CD14-positive monocyte (primary cell): ENCODE results near the gene SPSB1. TPM values are rescaled to one million over a fixed set of nuclear protein-coding genes. Genes with fewer than 3 reads are reported as not detected.

ENCODE experiments used
- DNase-seq, 3 donors: peaks; one replicate each; pipeline ENCODE4 v3.0.0-alpha.2; 2011 to 2022
- H2AFZ ChIP-seq: 2 replicates; pipeline ENCODE4 v1.6.0; 2012; ENCODE audit warnings: mild to moderate bottlenecking, low read depth, low read length, inconsistent platforms; ENCODE audit not compliant: insufficient read depth, poor library complexity, severe bottlenecking
- H3K27ac ChIP-seq, 2 donors: 1 replicate in 1 of 2; 2 replicates in 1 of 2; pipeline ENCODE4 v1.5.1; 2012 to 2013; ENCODE audit warnings: low read length in 2 of 2, control low read depth in 1 of 2, inconsistent platforms in 1 of 2, low read depth in 1 of 2, mild to moderate bottlenecking in 1 of 2
- H3K27me3 ChIP-seq, 2 donors: one replicate each; pipeline versions ENCODE4 v1.6.0 to v1.6.1; 2011 to 2013; ENCODE audit warnings: low read length in 2 of 2; ENCODE audit not compliant: control insufficient read depth in 2 of 2, insufficient read depth in 2 of 2
- H3K36me3 ChIP-seq, 2 donors: replicated peaks in 1 of 2; 1 replicate in 1 of 2; 2 replicates in 1 of 2; pipeline versions ENCODE4 v1.5.1 to v1.6.1; 2012 to 2013; ENCODE audit warnings: low read length in 2 of 2, control low read depth in 1 of 2, inconsistent platforms in 1 of 2, mild to moderate bottlenecking in 1 of 2; ENCODE audit not compliant: insufficient read depth in 2 of 2, control insufficient read depth in 1 of 2
- H3K4me1 ChIP-seq, 2 donors: 1 replicate in 1 of 2; 2 replicates in 1 of 2; pipeline versions ENCODE4 v1.5.1 to v1.6.1; 2012 to 2013; ENCODE audit warnings: low read length in 2 of 2, control low read depth in 1 of 2, inconsistent platforms in 1 of 2, mild to moderate bottlenecking in 1 of 2, moderate library complexity in 1 of 2; ENCODE audit not compliant: insufficient read depth in 2 of 2, control insufficient read depth in 1 of 2
- H3K4me2 ChIP-seq: replicated peaks from 2 replicates; pipeline ENCODE3; 2012; ENCODE audit warnings: low read length, moderate library complexity, mild to moderate bottlenecking; ENCODE audit not compliant: poor library complexity, severe bottlenecking; ENCODE audit errors: extremely low read depth
- H3K4me3 ChIP-seq, 3 experiments: fragments of 200-600 bp in 1 of 3; sonication (generic) in 1 of 3; replicated peaks in 1 of 3; 1 replicate in 2 of 3; 2 replicates in 1 of 3; pipeline ENCODE4 v1.5.1; 2011 to 2013; ENCODE audit warnings: low read length in 3 of 3, mild to moderate bottlenecking in 3 of 3, control low read depth in 2 of 3, low read depth in 2 of 3, inconsistent platforms in 1 of 3, moderate library complexity in 1 of 3
- H3K79me2 ChIP-seq: 2 replicates; pipeline ENCODE4 v1.6.0; 2012; ENCODE audit warnings: mild to moderate bottlenecking, control low read depth, inconsistent platforms, low read length, moderate library complexity; ENCODE audit not compliant: insufficient read depth
- H3K9ac ChIP-seq: 2 replicates; pipeline ENCODE4 v1.6.0; 2017; ENCODE audit warnings: low read length, mild to moderate bottlenecking; ENCODE audit not compliant: insufficient read depth, poor library complexity, severe bottlenecking
- H3K9me3 ChIP-seq, 2 donors: replicated peaks in 1 of 2; 1 replicate in 1 of 2; 2 replicates in 1 of 2; pipeline versions ENCODE4 v1.5.1 to v1.6.1; 2012 to 2013; ENCODE audit warnings: low read length in 2 of 2, control low read depth in 1 of 2; ENCODE audit not compliant: control insufficient read depth in 1 of 2, insufficient read depth in 1 of 2
- H4K20me1 ChIP-seq: 2 replicates; pipeline ENCODE4 v1.6.0; 2012; ENCODE audit warnings: mild to moderate bottlenecking, low read length, control low read depth, moderate library complexity; ENCODE audit not compliant: insufficient read depth
- H3K27ac Mint-ChIP-seq, 7 donors: one replicate each; pipeline ENCODE4 v1.8.0; 2020; ENCODE audit warnings: mild to moderate bottlenecking in 7 of 7, mixed read lengths in 7 of 7, moderate library complexity in 6 of 7, inconsistent platforms in 2 of 7
- H3K27me3 Mint-ChIP-seq, 3 donors: one replicate each; pipeline ENCODE4 v1.8.0; 2021 to 2022; ENCODE audit warnings: low read depth in 3 of 3, mild to moderate bottlenecking in 3 of 3, mixed read lengths in 3 of 3, moderate library complexity in 3 of 3, inconsistent platforms in 1 of 3
- H3K36me3 Mint-ChIP-seq, 2 donors: one replicate each; pipeline ENCODE4 v1.8.0; 2020; ENCODE audit warnings: mixed read lengths in 2 of 2, inconsistent platforms in 1 of 2, mild to moderate bottlenecking in 1 of 2
- H3K4me1 Mint-ChIP-seq: one replicate; pipeline ENCODE4 v1.8.0; 2020; ENCODE audit warnings: mild to moderate bottlenecking, mixed read lengths
- H3K4me3 Mint-ChIP-seq, 2 donors: one replicate each; pipeline ENCODE4 v1.8.0; 2020; ENCODE audit warnings: mild to moderate bottlenecking in 2 of 2, mixed read lengths in 2 of 2, moderate library complexity in 1 of 2
- H3K9me3 Mint-ChIP-seq, 7 donors: one replicate each; pipeline ENCODE4 v1.8.0; 2020 to 2022; ENCODE audit warnings: mixed read lengths in 7 of 7, mild to moderate bottlenecking in 6 of 7, moderate library complexity in 6 of 7, inconsistent platforms in 2 of 7
- CTCF ChIP-seq: fragments of 200-600 bp; IDR thresholded peaks from one replicate; pipeline ENCODE4 v1.8.0; 2022; ENCODE audit warnings: antibody characterized with exemption, mild to moderate bottlenecking
- WGBS: methylation state at CpG from one replicate; pipeline ENCODE4 v1.1.5; 2013; ENCODE audit warnings: missing lambda C conversion rate; ENCODE audit not compliant: insufficient coverage; 5-methylcytosine and 5-hydroxymethylcytosine counted together
- intact Hi-C, 2 donors: fragments of 100-400 bp; cut with micrococcal nuclease; formaldehyde crosslinking; loops; one replicate each; pipeline versions ENCODE4 v1.15.0 to v1.15.1; 2023
- polyA plus RNA-seq, 3 donors: library from polyadenylated mRNA; depleted of rRNA in 1 of 3; unstranded in 2 of 3; stranded (reverse) in 1 of 3; fragments of 300-500 nt in 2 of 3; fragments of >200 nt in 1 of 3; fragmentation: Illumina TruSeq in 2 of 3; gene quantifications; 1 replicate in 2 of 3; 2 replicates in 1 of 3; pipeline ENCODE4 v1.2.3, GENCODE V29; 2012 to 2021

The SPSB1 gene
- polyA plus RNA-seq, 3 donors = 0.15 to 1.2 (median 0.29) TPM

DNA sequence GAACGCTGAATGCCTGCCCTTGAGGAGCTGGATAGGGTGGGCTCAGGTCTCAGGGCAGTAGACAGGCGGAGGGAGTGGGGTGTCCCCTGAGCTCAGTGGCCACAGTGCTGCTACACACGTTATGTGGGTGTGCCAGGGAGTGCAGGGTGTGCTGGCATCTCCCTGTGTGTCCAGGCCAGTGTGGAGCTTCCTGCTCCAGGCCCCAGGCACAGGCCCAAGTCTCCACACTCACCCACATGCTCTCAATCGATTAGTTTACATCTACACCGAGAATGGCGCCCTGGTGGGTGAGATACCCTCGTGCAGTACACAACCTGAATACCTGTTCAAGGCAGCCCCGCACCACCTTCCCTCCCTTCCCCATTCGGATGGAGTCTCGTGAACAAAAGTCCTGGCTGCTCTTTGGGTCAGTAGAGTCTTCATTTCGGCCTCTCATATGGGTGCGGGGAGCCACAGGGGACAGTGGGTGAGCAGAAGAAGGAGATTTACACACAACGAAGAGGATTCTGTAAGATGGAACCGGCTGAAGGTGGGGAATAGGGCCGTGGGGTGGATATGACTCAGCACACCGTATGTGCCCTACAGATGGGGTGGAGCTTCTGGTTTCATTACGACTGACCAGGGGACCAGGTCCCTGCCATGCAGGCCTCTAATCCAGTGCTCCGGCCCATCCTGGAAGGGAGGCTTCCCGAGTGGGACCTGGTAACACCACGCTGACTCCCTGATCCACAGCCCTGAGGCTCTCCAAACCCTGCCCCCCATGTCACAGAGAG lies 93.3 kb downstream of the SPSB1 start:
- Histone ChIP-seq H3K27ac (no peak overlapping the region), H3K36me3 (no peaks in the 10 kb centered on the region), H4K20me1 (no peaks in the 10 kb centered on the region), H3K9ac (no peak overlapping the region), H3K27me3 (no peaks in the 10 kb centered on the region), H2AFZ (no peak overlapping the region), H3K4me3 (no peak overlapping the region), H3K4me1 (no peaks in the 10 kb centered on the region), H3K79me2 (no peaks in the 10 kb centered on the region), H3K4me2 (no peak overlapping the region), H3K9me3 (no peaks in the 10 kb centered on the region)
- Mint-ChIP-seq H3K36me3 (no peaks in the 10 kb centered on the region), H3K9me3 (peaks cover 0 to 2% (median 0%) of the 10 kb centered on the region in 7 donors), H3K4me1 (no peaks in the 10 kb centered on the region), H3K27ac (no peak overlapping the region), H3K4me3 (no peak overlapping the region), H3K27me3 (peaks cover 11 to 16% (median 12%) of the 10 kb centered on the region in 3 donors)
- no peak for TF ChIP-seq CTCF
- intact Hi-C loops = no loop called here
- DNase-seq = no peak
- 62% methylated on average over 11 of the region's 20 CpGs for WGBS

- H3K4me2 ChIP-seq = no peak overlapping the region
- no peak overlapping the region for H3K9ac ChIP-seq
- H3K36me3 ChIP-seq = no peaks in the 10 kb centered on the region
- Mint-ChIP-seq H3K9me3 (peaks cover 0 to 2% (median 0%) of the 10 kb centered on the region in 7 donors), H3K4me3 (no peak overlapping the region), H3K4me1 (no peaks in the 10 kb centered on the region), H3K36me3 (no peaks in the 10 kb centered on the region), H3K27me3 (peaks cover 7 to 18% (median 11%) of the 10 kb centered on the region in 3 donors), H3K27ac (no peak overlapping the region)
- H3K27ac ChIP-seq = no peak overlapping the region
- H4K20me1 ChIP-seq = no peaks in the 10 kb centered on the region
- no peaks in the 10 kb centered on the region for H3K4me1 ChIP-seq
- H3K79me2 ChIP-seq = no peaks in the 10 kb centered on the region
- intact Hi-C loops = no loop called here
- TF ChIP-seq CTCF = no peak
- H3K27me3 ChIP-seq = no peaks in the 10 kb centered on the region
- WGBS = 89% methylated on average over 16 of the region's 18 CpGs
- no peaks in the 10 kb centered on the region for H3K9me3 ChIP-seq
- no peak overlapping the region for H2AFZ ChIP-seq
- DNase-seq = no peak
- H3K4me3 ChIP-seq = no peak overlapping the region
These were observed 95.9 kb downstream of the SPSB1 start for GRCh38 chr1:9388335-9389180.
